Left lung (tissue), 10 donors: ENCODE measurements around the gene POU6F2. TPM values are rescaled to one million over a fixed set of nuclear protein-coding genes. Genes with fewer than 3 reads are reported as not detected.
A peak's percentile ranks its signal among the peaks of the same experiment; 100 is the strongest.

Source experiments
- ATAC-seq: fragments of 200-7000 bp; cut with Tn5 transposase; one replicate; pipeline ENCODE4 v1.9.1; 2020; ENCODE audit warnings: moderate library complexity
- DNase-seq, 4 donors: peaks; one replicate each; pipeline ENCODE4 v3.0.0-alpha.2; 2013 to 2020
- H3K27ac ChIP-seq, 2 donors: fragments of 200-600 bp; sonication (generic) in 1 of 2; one replicate each; pipeline versions ENCODE4 v1.5.0 to v1.8.0; 2020 to 2021
- H3K27me3 ChIP-seq, 2 donors: fragments of 200-600 bp; sonication (generic) in 1 of 2; one replicate each; pipeline versions ENCODE4 v1.5.0 to v1.8.0; 2020 to 2021
- H3K36me3 ChIP-seq, 2 donors: fragments of 200-600 bp; sonication (generic) in 1 of 2; one replicate each; pipeline versions ENCODE4 v1.5.0 to v1.8.0; 2020 to 2021
- H3K4me1 ChIP-seq, 2 donors: fragments of 200-600 bp; one replicate each; pipeline ENCODE4 v1.8.0; 2021
- H3K4me3 ChIP-seq, 2 donors: fragments of 200-600 bp; sonication (generic) in 1 of 2; one replicate each; pipeline versions ENCODE4 v1.5.0 to v1.8.0; 2020 to 2021; ENCODE audit warnings: mild to moderate bottlenecking in 1 of 2
- H3K9me3 ChIP-seq, 2 donors: fragments of 200-600 bp; sonication (generic) in 1 of 2; one replicate each; pipeline versions ENCODE4 v1.5.0 to v1.8.0; 2020 to 2021
- CTCF ChIP-seq, 2 donors: fragments of 200-600 bp; sonication (generic) in 1 of 2; IDR thresholded peaks; one replicate each; pipeline versions ENCODE4 v1.5.0 to v1.8.0; 2021; ENCODE audit warnings: antibody characterized with exemption in 2 of 2
- intact Hi-C, 2 donors: fragments of 100-400 bp; cut with DNase I; formaldehyde crosslinking; loops; one replicate each; pipeline versions ENCODE4 v1.11.2 to v1.14.2; 2022
- polyA plus RNA-seq, 6 donors: library from polyadenylated mRNA; unstranded; fragments of 120-200 nt; gene quantifications; one replicate each; pipeline ENCODE4 v1.2.1, GENCODE V29; 2013; ENCODE audit not compliant: insufficient read length in 6 of 6
- total RNA-seq, 2 donors: library from RNA; stranded (reverse); fragmentation: NEBNext Ultra II Directional; extraction: Animal tissue kit (Norgen Biotek cat#: 25700); gene quantifications; one replicate each; pipeline ENCODE4 v1.2.1, GENCODE V29; 2021
- donor health status: DM: no; HTN: yes; CAD: no.
- donor health status: DM: no; HTN: no; CAD: no.

POU6F2 gene
- total and polyA plus RNA-seq, 8 donors = 0.08 to 0.32 (median 0.18) TPM; not detected in 3

GRCh38 chr7:39042670-39043069 is 65.0 kb downstream of the POU6F2 start:
- ATAC-seq = no peak
- no peak for TF ChIP-seq CTCF (IDR thresholded peaks at IDR 0.05)
- no peak overlapping the region for H3K4me3 ChIP-seq
- no peak for DNase-seq
- no peaks in the 10 kb centered on the region for H3K4me1 ChIP-seq
- H3K27ac ChIP-seq = no peak overlapping the region
- H3K9me3 ChIP-seq = no peaks in the 10 kb centered on the region
- intact Hi-C loops = no loop called here
- no peaks in the 10 kb centered on the region for H3K36me3 ChIP-seq
- H3K27me3 ChIP-seq = no peaks in the 10 kb centered on the region

- no peak overlapping the region for H3K4me3 ChIP-seq
- no peak for ATAC-seq
- intact Hi-C loops = no loop called here
Observed at GRCh38 chr7:39043531-39043930, 65.8 kb downstream of the POU6F2 start.

GRCh38 chr7:39044489-39044888 is 66.8 kb downstream of the POU6F2 start:
- Histone ChIP-seq H3K36me3 (no peaks in the 10 kb centered on the region), H3K27ac (no peak overlapping the region), H3K4me3 (no peak overlapping the region), H3K9me3 (no peaks in the 10 kb centered on the region), H3K27me3 (no peaks in the 10 kb centered on the region), H3K4me1 (no peaks in the 10 kb centered on the region)
- DNase-seq (no peak), ATAC-seq (no peak)
- no peak for TF ChIP-seq CTCF (IDR thresholded peaks at IDR 0.05)
- intact Hi-C loops = no loop called here

More at GRCh38 chr7:39043531-39043930, 65.8 kb downstream of the POU6F2 start:
- Histone ChIP-seq H3K4me1 (no peaks in the 10 kb centered on the region), H3K9me3 (no peaks in the 10 kb centered on the region), H3K27me3 (no peaks in the 10 kb centered on the region), H3K36me3 (no peaks in the 10 kb centered on the region), H3K27ac (no peak overlapping the region)
- no peak for TF ChIP-seq CTCF (IDR thresholded peaks at IDR 0.05)
- DNase-seq = no peak

- Histone ChIP-seq H3K27ac (no peak overlapping the region), H3K36me3 (no peaks in the 10 kb centered on the region), H3K4me3 (no peak overlapping the region), H3K4me1 (no peaks in the 10 kb centered on the region), H3K9me3 (no peaks in the 10 kb centered on the region), H3K27me3 (no peaks in the 10 kb centered on the region)
- no peak for ATAC-seq
- DNase-seq = no peak
- intact Hi-C loops = no loop called here
- no peak for TF ChIP-seq CTCF (IDR thresholded peaks at IDR 0.05)
Observed at GRCh38 chr7:39045231-39045630, 67.5 kb downstream of the POU6F2 start.

GRCh38 chr7:39051279-39051678 is 73.6 kb downstream of the POU6F2 start:
- H3K36me3 ChIP-seq = no peaks in the 10 kb centered on the region
- no peak overlapping the region for H3K27ac ChIP-seq
- ATAC-seq (peak; percentile 86), DNase-seq (peak in 1 of 4 donors; percentile 54)
- intact Hi-C loops = no loop called here
- H3K9me3 ChIP-seq = peaks cover 0 to 3% of the 10 kb centered on the region in 2 donors
- TF ChIP-seq CTCF (IDR thresholded peaks at IDR 0.05) = no peak
- no peak overlapping the region for H3K4me3 ChIP-seq
- no peaks in the 10 kb centered on the region for H3K27me3 ChIP-seq
- no peaks in the 10 kb centered on the region for H3K4me1 ChIP-seq
